Dedifferentiated amniotic fluid mesenchymal stem cell (primary cell): ENCODE data around the gene EFR3B.

ENCODE experiments used
- DNase-seq: peaks from one replicate; pipeline ENCODE4 v3.0.0-alpha.2; 2016; ENCODE audit errors: extremely low spot score

Gene EFR3B

GRCh38 chr2:25187729-25188350, 146.0 kb downstream of the EFR3B start:
- DNase-seq = no peak

DNA sequence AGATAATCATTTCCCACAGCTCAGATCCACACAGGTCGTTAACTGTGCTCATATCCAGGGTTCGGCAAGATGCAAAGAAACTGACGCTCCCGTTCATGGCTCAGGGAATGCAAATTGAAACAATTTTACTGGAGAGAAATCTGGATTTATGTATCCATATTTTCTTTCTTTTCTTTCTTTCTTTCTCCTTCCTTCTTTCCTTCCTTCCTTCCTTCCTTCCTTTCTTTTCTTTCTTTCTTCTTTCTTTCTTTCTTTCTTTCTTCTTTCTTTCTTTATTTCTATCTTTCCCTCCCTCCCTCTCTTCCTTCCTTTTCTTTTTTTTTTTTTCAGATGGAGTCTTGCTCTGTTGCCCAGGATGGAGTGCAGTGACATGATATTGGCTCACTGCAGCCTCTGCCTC, 146.5 kb downstream of the EFR3B start:
- no peak for DNase-seq

DNA sequence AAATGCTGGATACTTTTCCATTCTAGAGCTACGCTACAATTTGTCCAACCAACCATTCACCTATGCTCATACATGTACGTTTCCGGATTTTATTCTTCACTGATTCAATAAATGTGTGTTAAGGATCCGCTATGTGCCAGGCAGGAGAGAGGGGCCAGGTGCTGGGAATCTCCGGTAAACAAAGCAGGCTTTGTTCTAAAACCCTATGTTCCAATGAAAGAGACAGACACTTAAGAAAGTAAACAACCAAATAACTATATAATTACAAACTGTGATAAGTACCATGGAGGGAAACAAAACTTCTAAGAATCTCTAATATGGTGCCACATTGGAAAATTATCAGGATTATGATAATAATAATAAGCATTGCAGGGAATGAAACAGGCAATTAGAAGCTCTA, 148.7 kb downstream of the EFR3B start:
- DNase-seq = no peak

- no peak for DNase-seq
These were observed 152.8 kb downstream of the EFR3B start for GRCh38 chr2:25194576-25195122.

DNA sequence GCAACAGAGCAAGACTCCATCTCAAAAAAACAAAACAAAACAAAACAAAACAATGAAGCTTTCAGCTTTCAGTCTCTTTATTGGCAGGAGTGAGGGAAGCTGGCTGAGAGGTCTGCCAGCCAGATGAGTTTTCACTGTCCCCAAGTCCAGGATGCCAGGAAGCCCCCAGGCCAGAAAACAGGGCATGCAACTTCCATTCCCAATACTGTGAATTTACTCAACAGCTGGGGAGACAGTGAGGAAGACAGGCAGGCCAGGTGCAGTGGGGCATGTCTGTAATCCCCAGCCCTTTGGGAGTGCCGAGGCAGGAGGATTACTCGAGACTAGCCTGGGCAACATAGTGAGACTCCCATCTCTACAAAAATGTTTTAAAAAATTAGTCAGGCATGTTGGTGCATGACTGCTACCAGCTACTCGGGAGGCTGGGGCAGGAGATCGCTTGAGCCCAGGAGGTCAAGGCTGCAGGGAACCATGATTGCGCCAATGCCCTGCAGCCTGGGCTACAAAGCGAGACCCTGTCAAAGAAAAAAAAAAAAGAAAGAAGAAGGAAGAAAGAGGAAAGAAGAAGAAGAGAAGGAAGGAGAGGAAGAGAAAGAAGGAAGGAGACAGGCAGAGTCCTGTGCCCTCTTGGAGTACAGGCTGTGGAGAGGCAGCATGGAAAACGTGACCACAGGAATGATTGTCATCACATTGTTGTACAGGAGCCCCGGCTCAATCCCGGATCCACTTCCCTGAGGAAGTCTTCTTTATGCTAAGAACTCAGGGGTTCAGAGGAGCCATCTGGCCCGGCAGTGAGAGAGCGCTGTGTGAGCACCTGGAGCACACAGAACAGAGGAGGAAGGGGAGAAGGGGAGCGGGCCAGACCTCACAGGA, 155.7 kb downstream of the EFR3B start:
- no peak for DNase-seq

DNA sequence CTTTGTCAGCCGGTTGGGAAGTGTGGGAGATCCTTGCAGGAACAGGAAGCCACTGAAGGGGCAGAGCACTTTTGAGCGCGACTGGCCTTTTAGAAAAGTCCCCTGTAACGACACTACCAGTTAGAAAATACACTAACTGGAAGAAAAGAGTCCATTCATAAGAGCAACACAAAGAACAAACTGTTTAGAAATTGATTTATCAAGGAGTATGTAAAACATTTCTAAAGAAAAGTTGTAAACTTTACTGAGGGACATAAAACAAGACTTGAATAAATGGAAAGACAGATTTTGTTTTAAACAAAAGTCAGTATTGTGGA, 156.3 kb downstream of the EFR3B start:
- no peak for DNase-seq

GRCh38 chr2:25198576-25198975, 156.7 kb downstream of the EFR3B start:
- DNase-seq = no peak

DNA sequence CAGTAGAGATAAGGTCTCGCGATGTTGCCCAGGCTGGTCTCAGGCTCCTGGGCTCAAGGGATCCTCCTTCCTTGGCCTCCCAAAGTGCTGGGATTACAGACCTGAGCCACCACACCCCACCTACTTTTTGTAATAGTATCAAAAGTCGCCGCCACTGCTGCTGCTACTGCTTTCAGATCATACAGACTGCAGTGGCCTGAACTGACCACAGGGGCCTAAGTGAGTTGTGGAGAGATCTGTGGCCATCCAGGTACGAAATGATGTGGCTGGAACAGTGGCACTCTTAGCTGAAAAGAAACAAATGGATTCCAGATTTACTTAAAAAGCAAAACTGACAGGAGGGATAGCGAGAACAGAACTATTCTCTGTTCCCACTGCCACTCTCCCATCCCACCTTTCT, 159.4 kb downstream of the EFR3B start:
- no peak for DNase-seq

DNA sequence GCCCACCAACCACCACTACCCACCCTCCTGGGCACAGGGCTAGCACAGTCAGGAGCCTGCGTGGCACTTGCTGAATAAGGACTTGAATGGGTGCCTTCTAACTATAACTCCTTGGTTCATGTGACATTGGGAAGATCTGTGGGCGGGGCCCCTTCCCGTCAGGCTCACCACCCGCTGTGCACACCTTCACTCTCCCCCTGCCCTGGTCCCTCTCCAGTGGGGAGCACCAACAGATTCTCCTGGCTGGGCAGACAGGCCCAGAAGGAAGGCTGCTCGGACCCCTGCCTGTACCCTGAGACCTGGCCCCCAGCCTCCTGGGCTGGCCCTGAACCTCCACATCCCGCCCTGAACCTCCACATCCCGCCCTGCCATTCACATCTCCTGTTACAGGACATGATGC, 159.9 kb downstream of the EFR3B start:
- DNase-seq = no peak

GRCh38 chr2:25202275-25202674, 160.4 kb downstream of the EFR3B start:
- no peak for DNase-seq

DNA sequence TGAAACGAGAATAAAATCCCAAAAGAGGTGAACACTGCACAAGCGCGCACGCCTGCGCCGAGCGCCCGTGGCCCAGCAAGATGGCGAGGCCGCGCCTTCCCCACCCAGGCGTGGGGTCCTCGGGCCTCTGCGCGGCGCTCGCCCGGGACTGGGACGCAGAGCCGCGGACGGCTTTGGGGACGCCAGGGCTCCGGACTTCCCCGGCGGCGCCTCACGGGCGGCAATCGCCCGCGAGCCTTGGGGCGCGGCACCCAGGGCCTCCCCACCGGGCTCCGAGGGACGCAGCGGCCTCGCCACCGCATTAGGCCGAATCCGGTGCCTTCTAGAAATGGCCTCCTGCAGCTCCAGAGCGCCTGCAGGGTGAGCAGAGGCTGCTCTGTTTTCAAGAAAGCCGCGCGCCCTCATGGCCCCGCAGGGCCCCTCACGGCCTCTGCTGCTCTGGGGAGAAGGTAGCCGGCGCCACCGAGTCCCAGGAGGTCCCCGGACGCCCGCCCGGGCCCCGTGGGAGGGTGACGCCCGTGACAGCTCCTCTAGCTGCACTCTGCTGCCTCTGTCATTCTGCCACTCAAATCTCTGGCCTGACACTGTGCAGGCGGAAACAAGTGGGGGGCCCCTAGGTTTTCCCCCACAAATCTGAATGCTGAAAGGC, 162.4 kb downstream of the EFR3B start:
- no peak for DNase-seq

DNA sequence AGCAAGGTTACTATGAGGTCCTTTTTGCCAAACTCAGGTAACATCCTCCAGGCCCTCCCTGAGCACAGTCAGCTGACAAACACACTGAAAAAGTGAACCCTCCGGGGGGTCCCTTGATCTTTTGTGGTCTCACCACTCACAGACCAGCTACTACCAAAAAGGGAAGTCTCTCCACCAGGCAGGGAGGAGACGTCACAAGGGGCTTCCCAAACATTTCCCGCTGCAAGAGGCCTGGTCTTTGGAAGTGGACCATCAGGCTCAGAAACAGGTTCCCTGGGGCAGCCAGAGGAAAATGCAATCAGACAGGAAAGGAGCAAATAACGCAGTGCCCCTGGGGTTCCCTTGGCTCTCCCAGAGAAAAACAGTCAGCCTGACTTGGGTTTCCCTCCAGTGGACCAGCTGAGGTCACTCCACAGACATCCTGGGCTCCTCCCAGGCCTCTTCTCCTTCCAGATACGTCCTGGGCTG, 165.2 kb downstream of the EFR3B start:
- DNase-seq = no peak
